ENCODE data around the gene YES1.

Gene YES1

DNA sequence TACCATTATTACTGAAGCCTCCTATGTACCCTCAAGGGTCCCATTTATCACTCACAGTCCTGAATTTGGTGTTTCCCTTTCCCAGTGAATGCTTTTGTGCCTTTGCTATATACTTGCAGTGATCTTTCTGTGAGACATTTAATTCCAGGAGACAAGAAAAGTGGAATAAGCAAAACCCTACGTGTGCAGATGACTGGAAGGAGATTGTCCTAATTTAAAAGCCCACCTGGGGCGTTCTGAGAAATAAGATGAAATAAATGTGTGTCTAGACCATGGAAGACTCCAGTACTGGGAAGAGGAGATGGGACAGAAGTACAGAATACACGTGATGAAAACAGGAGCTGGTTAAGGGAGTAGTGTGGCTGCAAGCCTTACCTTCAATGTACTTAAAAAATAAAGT lies 135.3 kb downstream of the YES1 start:
- peaks cover 4% of the 10 kb centered on the region for H3K36me3 ChIP-seq (ENCODE audit: control insufficient read depth, insufficient read depth, low read length)

DNA sequence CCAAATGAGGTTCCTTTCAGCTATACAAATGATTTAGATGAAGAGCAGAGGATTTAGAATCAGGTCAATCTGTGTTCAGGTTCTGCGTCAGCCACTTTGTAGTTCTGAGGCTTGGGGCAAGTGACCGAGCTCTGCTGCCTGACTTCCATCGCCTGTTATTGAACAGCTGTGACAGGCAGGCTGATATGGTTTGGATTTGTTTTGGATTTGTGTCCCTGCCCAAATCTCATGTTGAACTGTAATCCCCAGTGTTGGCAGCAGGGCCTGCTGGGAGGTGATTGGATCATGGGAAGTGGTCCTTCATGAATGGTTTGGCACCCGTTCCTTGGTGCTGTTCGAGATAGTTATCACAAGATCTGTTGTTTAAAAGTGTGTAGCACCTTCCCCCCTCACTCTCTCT lies 136.0 kb downstream of the YES1 start:
- Histone ChIP-seq H3K4me3 (ENCODE audit: low read depth, low read length) (no peak overlapping the region), H3K27me3 (ENCODE audit: control insufficient read depth, insufficient read depth, low read length) (no peaks in the 10 kb centered on the region), H3K9me3 (ENCODE audit: control insufficient read depth, insufficient read depth, low read length) (no peaks in the 10 kb centered on the region), H3K4me1 (ENCODE audit: control insufficient read depth, insufficient read depth, low read length) (no peaks in the 10 kb centered on the region), H3K9ac (ENCODE audit: low read depth, low read length) (no peak overlapping the region), H3K36me3 (ENCODE audit: control insufficient read depth, insufficient read depth, low read length) (peaks cover 9% of the 10 kb centered on the region)

More for the DNA sequence above, 135.3 kb downstream of the YES1 start:
- H3K4me3 ChIP-seq (ENCODE audit: low read depth, low read length): no peak overlapping the region
- no peak overlapping the region for H3K9ac ChIP-seq (ENCODE audit: low read depth, low read length)
- H3K4me1 ChIP-seq (ENCODE audit: control insufficient read depth, insufficient read depth, low read length): no peaks in the 10 kb centered on the region
- H3K9me3 ChIP-seq (ENCODE audit: control insufficient read depth, insufficient read depth, low read length): no peaks in the 10 kb centered on the region
- H3K27me3 ChIP-seq (ENCODE audit: control insufficient read depth, insufficient read depth, low read length): no peaks in the 10 kb centered on the region

- Histone ChIP-seq H3K9me3 (ENCODE audit: control insufficient read depth, insufficient read depth, low read length) (no peaks in the 10 kb centered on the region), H3K36me3 (ENCODE audit: control insufficient read depth, insufficient read depth, low read length) (peaks cover 15% of the 10 kb centered on the region), H3K9ac (ENCODE audit: low read depth, low read length) (no peak overlapping the region), H3K27me3 (ENCODE audit: control insufficient read depth, insufficient read depth, low read length) (no peaks in the 10 kb centered on the region), H3K4me1 (ENCODE audit: control insufficient read depth, insufficient read depth, low read length) (no peaks in the 10 kb centered on the region), H3K4me3 (ENCODE audit: low read depth, low read length) (no peak overlapping the region)
Observed at GRCh38 chr18:675307-675706, 136.7 kb downstream of the YES1 start.

DNA sequence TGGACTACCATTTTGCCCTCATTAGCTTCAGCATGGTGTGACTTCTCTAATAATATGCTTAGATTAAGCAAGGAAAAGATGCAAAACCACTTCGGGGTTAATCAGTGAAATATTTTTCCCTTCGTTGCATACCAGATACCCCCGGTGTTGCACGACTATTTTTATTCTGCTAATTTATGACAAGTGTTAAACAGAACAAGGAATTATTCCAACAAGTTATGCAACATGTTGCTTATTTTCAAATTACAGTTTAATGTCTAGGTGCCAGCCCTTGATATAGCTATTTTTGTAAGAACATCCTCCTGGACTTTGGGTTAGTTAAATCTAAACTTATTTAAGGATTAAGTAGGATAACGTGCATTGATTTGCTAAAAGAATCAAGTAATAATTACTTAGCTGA lies 138.3 kb downstream of the YES1 start:
- Histone ChIP-seq H3K4me3 (ENCODE audit: low read depth, low read length) (no peak overlapping the region), H3K4me1 (ENCODE audit: control insufficient read depth, insufficient read depth, low read length) (no peaks in the 10 kb centered on the region), H3K9me3 (ENCODE audit: control insufficient read depth, insufficient read depth, low read length) (no peaks in the 10 kb centered on the region), H3K27me3 (ENCODE audit: control insufficient read depth, insufficient read depth, low read length) (no peaks in the 10 kb centered on the region), H3K9ac (ENCODE audit: low read depth, low read length) (no peak overlapping the region), H3K36me3 (ENCODE audit: control insufficient read depth, insufficient read depth, low read length) (peaks cover 23% of the 10 kb centered on the region)

GRCh38 chr18:673317-673716 lies 138.7 kb downstream of the YES1 start:
- peaks cover 27% of the 10 kb centered on the region for H3K36me3 ChIP-seq (ENCODE audit: control insufficient read depth, insufficient read depth, low read length)
- H3K4me1 ChIP-seq (ENCODE audit: control insufficient read depth, insufficient read depth, low read length): no peaks in the 10 kb centered on the region
- no peak overlapping the region for H3K4me3 ChIP-seq (ENCODE audit: low read depth, low read length)
- no peak overlapping the region for H3K9ac ChIP-seq (ENCODE audit: low read depth, low read length)
- no peaks in the 10 kb centered on the region for H3K9me3 ChIP-seq (ENCODE audit: control insufficient read depth, insufficient read depth, low read length)
- H3K27me3 ChIP-seq (ENCODE audit: control insufficient read depth, insufficient read depth, low read length): no peaks in the 10 kb centered on the region
